ENCODE results near the gene SAMD7. TPM values are rescaled to one million over a fixed set of nuclear protein-coding genes. Genes with fewer than 3 reads are reported as not detected.

SAMD7 gene
- total RNA-seq, 2 donors from 2014 or later: not detected

DNA sequence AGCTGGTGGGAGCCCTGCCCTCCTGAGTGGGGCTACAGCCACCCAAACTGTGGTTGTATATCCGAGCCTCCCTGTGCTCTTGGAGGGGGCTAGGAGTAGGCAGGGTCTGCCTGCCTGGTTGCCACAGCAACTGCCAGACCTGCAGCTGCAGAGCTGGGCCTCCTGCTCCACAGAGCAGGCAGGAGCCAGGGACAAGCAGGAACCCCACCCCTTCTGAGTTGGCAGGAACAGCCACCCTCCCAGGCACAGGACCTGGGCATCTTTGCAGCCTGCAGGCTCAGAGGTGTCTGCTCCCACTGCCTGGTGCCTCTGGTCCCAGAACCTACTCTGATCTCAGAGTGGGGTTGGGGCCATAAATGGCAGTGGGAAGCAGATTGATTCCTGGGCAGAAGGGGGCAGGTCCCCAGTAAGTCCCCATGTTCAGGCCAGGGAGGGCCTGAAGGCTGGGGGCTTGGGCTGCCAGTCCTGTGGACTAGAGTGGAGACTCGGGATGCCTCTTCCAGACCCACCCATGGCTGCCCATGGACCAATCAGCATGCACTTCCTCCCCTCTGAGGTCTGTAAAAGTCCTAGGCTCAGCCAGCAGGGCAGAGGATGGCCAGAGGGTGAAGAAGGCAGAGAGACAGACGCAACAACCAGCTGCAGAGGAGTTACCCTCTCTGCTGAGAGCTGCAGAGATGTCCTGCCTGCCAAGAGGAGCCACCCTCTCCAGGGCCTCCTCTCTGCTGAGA, 31.4 kb upstream of the SAMD7 start:
- Histone ChIP-seq H3K27me3 (replicated peaks; ENCODE audit: insufficient read depth) (no peaks in the 10 kb centered on the region), H3K27ac (no peak overlapping the region), H3K36me3 (no peaks in the 10 kb centered on the region), H3K4me1 (ENCODE audit: control insufficient read depth in 1 of 2, low read depth in 2 of 2) (peaks cover 0 to 11% of the 10 kb centered on the region in 2 donors), H3K4me3 (no peak overlapping the region), H3K9me3 (no peaks in the 10 kb centered on the region)
- ATAC-seq (ENCODE audit: insufficient number of reproducible peaks, low FRiP score, low read depth) (no peak), DNase-seq (ENCODE audit: low spot score) (no peak)
- TF ChIP-seq, protein P1, sequence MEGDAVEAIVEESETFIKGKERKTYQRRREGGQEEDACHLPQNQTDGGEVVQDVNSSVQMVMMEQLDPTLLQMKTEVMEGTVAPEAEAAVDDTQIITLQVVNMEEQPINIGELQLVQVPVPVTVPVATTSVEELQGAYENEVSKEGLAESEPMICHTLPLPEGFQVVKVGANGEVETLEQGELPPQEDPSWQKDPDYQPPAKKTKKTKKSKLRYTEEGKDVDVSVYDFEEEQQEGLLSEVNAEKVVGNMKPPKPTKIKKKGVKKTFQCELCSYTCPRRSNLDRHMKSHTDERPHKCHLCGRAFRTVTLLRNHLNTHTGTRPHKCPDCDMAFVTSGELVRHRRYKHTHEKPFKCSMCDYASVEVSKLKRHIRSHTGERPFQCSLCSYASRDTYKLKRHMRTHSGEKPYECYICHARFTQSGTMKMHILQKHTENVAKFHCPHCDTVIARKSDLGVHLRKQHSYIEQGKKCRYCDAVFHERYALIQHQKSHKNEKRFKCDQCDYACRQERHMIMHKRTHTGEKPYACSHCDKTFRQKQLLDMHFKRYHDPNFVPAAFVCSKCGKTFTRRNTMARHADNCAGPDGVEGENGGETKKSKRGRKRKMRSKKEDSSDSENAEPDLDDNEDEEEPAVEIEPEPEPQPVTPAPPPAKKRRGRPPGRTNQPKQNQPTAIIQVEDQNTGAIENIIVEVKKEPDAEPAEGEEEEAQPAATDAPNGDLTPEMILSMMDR (IDR thresholded peaks at IDR 0.05): no peak

DNA sequence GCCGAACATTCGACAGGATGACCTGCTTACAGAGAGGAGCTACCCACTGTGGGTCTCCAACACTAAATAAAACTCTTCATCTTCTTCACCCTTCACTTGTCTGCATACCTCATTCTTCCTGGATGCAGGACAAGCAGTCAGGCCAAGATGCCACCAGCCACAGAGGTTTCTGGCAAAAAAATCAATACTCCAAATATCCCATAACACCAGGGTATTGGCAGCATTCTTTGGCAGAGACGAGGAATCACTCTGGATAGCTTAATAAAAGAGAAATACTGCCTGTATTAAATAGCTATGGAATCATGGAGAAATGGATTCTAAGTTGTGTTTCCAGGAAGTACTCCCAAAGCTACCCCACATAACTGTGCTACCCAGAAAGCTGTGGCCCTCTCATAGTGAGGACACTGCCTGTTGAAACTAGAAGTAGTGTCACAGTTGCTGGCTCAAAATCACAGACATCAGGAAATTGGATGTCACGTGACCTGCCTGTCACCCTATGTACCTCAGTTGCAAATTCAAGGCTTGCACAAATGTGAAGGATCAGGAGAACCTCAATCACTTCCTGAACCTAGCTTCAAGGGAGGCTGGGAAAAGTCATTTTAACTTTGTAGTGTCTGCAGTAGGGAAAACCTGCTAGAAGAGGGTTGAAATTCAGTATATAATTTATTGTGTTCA, 30.7 kb upstream of the SAMD7 start:
- no peaks in the 10 kb centered on the region for H3K27me3 ChIP-seq (replicated peaks; ENCODE audit: insufficient read depth)
- H3K4me3 ChIP-seq: no peak overlapping the region
- ATAC-seq (ENCODE audit: insufficient number of reproducible peaks, low FRiP score, low read depth) (no peak), DNase-seq (ENCODE audit: low spot score) (no peak)
- no peaks in the 10 kb centered on the region for H3K36me3 ChIP-seq
- TF ChIP-seq, protein P1 (IDR thresholded peaks at IDR 0.05): no peak
- no peak overlapping the region for H3K27ac ChIP-seq
- H3K9me3 ChIP-seq: no peaks in the 10 kb centered on the region
- peaks cover 0 to 11% of the 10 kb centered on the region in 2 donors for H3K4me1 ChIP-seq (ENCODE audit: control insufficient read depth in 1 of 2, low read depth in 2 of 2)

- Histone ChIP-seq H3K27ac (no peak overlapping the region), H3K4me1 (ENCODE audit: control insufficient read depth in 1 of 2, low read depth in 2 of 2) (peaks cover 0 to 9% of the 10 kb centered on the region in 2 donors), H3K9me3 (no peaks in the 10 kb centered on the region), H3K4me3 (no peak overlapping the region), H3K27me3 (replicated peaks; ENCODE audit: insufficient read depth) (no peaks in the 10 kb centered on the region), H3K36me3 (no peaks in the 10 kb centered on the region)
- TF ChIP-seq, protein P1 (IDR thresholded peaks at IDR 0.05): no peak
- ATAC-seq (ENCODE audit: insufficient number of reproducible peaks, low FRiP score, low read depth) (no peak), DNase-seq (ENCODE audit: low spot score) (peak; percentile 33)
Observed at GRCh38 chr3:169886671-169887070, 24.7 kb upstream of the SAMD7 start.

DNA sequence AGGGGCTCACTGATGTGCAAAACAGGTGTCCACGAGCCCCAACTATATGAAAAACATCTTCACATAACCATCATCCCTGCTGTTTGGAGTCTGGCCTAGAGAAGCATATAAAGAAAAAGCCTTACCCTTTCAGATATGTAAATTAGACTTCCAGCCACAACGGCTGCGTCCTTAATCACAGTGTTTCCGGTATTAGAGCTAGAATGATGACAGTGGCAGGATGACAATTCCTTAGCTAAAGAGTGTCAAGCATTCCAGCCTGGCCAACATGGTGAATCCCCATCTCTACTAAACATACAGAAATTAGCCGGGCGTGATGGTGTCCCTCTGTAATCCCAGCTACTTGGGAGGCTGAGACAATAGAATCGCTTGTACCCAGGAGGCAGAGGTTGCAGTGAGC, 19.5 kb upstream of the SAMD7 start:
- Histone ChIP-seq H3K27ac (no peak overlapping the region), H3K9me3 (no peaks in the 10 kb centered on the region), H3K4me1 (ENCODE audit: control insufficient read depth in 1 of 2, low read depth in 2 of 2) (peaks cover 0 to 2% of the 10 kb centered on the region in 2 donors), H3K27me3 (replicated peaks; ENCODE audit: insufficient read depth) (no peaks in the 10 kb centered on the region), H3K36me3 (no peaks in the 10 kb centered on the region), H3K4me3 (no peak overlapping the region)
- TF ChIP-seq, protein P1 (IDR thresholded peaks at IDR 0.05): no peak
- ATAC-seq (ENCODE audit: insufficient number of reproducible peaks, low FRiP score, low read depth) (no peak), DNase-seq (ENCODE audit: low spot score) (no peak)

- Histone ChIP-seq H3K4me1 (ENCODE audit: control insufficient read depth in 1 of 2, low read depth in 2 of 2) (no peaks in the 10 kb centered on the region), H3K27me3 (replicated peaks; ENCODE audit: insufficient read depth) (no peaks in the 10 kb centered on the region), H3K9me3 (no peaks in the 10 kb centered on the region), H3K36me3 (no peaks in the 10 kb centered on the region), H3K4me3 (no peak overlapping the region), H3K27ac (no peak overlapping the region)
- DNase-seq (ENCODE audit: low spot score) (no peak), ATAC-seq (ENCODE audit: insufficient number of reproducible peaks, low FRiP score, low read depth) (no peak)
- TF ChIP-seq, protein P1 (IDR thresholded peaks at IDR 0.05): no peak
Observed at GRCh38 chr3:169894110-169894509, 17.3 kb upstream of the SAMD7 start.
